Activated T-cell treated with anti-CD3 and anti-CD28 coated beads for 4 hours (primary cell): Measurements from ENCODE around the gene RNF148.
"Not testable (repeated sequence)": the region's sequence is repeated elsewhere in the genome, so short reads cannot be mapped to it uniquely, and the experiment has no call there.

Source experiments
- DNase-seq: peaks from one replicate; pipeline ENCODE4 v3.0.0-alpha.2; 2020

The RNF148 gene

GRCh38 chr7:122689346-122690109 is 13.2 kb downstream of the RNF148 start:
- no peak for DNase-seq

- no peak for DNase-seq
Observed at GRCh38 chr7:122688400-122688998, 14.2 kb downstream of the RNF148 start.

- DNase-seq = no peak
Observed at GRCh38 chr7:122686360-122686878, 16.3 kb downstream of the RNF148 start.

- no peak for DNase-seq
Observed at GRCh38 chr7:122684504-122684903, 18.2 kb downstream of the RNF148 start.

- no peak for DNase-seq
Observed at GRCh38 chr7:122682815-122683550, 19.7 kb downstream of the RNF148 start.

- not testable (repeated sequence) for DNase-seq
Observed at GRCh38 chr7:122681186-122681585, 21.5 kb downstream of the RNF148 start.

GRCh38 chr7:122679813-122680212 is 22.9 kb downstream of the RNF148 start:
- no peak for DNase-seq

- not testable (repeated sequence) for DNase-seq
Observed at GRCh38 chr7:122679269-122679709, 23.4 kb downstream of the RNF148 start.

GRCh38 chr7:122677149-122677548 is 25.6 kb downstream of the RNF148 start:
- no peak for DNase-seq

- DNase-seq = no peak
Observed at GRCh38 chr7:122676466-122676865, 26.3 kb downstream of the RNF148 start.

GRCh38 chr7:122675621-122676020 is 27.1 kb downstream of the RNF148 start:
- no peak for DNase-seq

GRCh38 chr7:122675011-122675410 is 27.7 kb downstream of the RNF148 start:
- no peak for DNase-seq

- DNase-seq = no peak
Observed at GRCh38 chr7:122674502-122674901, 28.2 kb downstream of the RNF148 start.

- DNase-seq = no peak
Observed at GRCh38 chr7:122673951-122674350, 28.8 kb downstream of the RNF148 start.

GRCh38 chr7:122672536-122672935 is 30.2 kb downstream of the RNF148 start:
- no peak for DNase-seq

- DNase-seq = no peak
Observed at GRCh38 chr7:122663733-122664132, 39.0 kb downstream of the RNF148 start.

- DNase-seq = no peak
Observed at GRCh38 chr7:122658856-122659255, 43.9 kb downstream of the RNF148 start.

GRCh38 chr7:122653685-122654084 is 49.0 kb downstream of the RNF148 start:
- DNase-seq = no peak

- DNase-seq = no peak
Observed at GRCh38 chr7:122652876-122653275, 49.8 kb downstream of the RNF148 start.
